PC-3 (cell line): Measurements from ENCODE around the gene BLTP2. TPM values are rescaled to one million over a fixed set of nuclear protein-coding genes. Genes with fewer than 3 reads are reported as not detected.
"Not testable (repeated sequence)": the region's sequence is repeated elsewhere in the genome, so short reads cannot be mapped to it uniquely, and the experiment has no call there.

Source experiments
- ATAC-seq: fragments of 200-7000 bp; cut with Tn5 transposase; 2 replicates; pipeline ENCODE4 v1.9.1; 2020; ENCODE audit warnings: mild to moderate bottlenecking, moderate library complexity
- BruUV-seq: library from RNA; stranded (reverse); fragments of 400-500 nt; replicated peaks from 2 replicates; lab custom pipeline; 2021; lab: Mats Ljungman, UMichigan
- CTCF ChIA-PET: fragments of 300-600 bp; sonication (Branson Sonifier 250); formaldehyde crosslinking; loops from one replicate; lab custom pipeline; 2022; ENCODE audit warnings: antibody characterized with exemption; lab: Charles Lee
- POLR2A ChIA-PET: fragments of 300-600 bp; sonication (Branson Sonifier 250); formaldehyde crosslinking; loops from one replicate; lab custom pipeline; 2022; ENCODE audit warnings: antibody characterized with exemption; ENCODE audit not compliant: unreplicated experiment; lab: Charles Lee
- DNase-seq: peaks from one replicate; pipeline ENCODE4 v3.0.0-alpha.2; 2015
- H2AFZ ChIP-seq: fragments of 300-600 bp; sonication (generic); 2 replicates; pipeline ENCODE4 v1.6.0; 2016; ENCODE audit warnings: antibody characterized with exemption, low read length
- H3F3A ChIP-seq: fragments of 300-600 bp; sonication (generic); one replicate; pipeline ENCODE4 v1.6.0; 2017; ENCODE audit warnings: antibody characterized with exemption, low read length, control low read depth, mild to moderate bottlenecking; ENCODE audit not compliant: unreplicated experiment
- H3K27ac ChIP-seq: fragments of 300-600 bp; sonication (generic); 2 replicates; pipeline ENCODE4 v1.5.1; 2016; ENCODE audit warnings: mild to moderate bottlenecking, low read length
- H3K27me3 ChIP-seq: fragments of 300-600 bp; sonication (generic); 2 replicates; pipeline ENCODE4 v1.6.1; 2016; ENCODE audit warnings: low read length, mixed read lengths
- H3K36me3 ChIP-seq: fragments of 300-600 bp; sonication (generic); 2 replicates; pipeline ENCODE4 v1.6.1; 2016; ENCODE audit warnings: low read depth, mixed run types, low read length, mixed read lengths
- H3K4me1 ChIP-seq: fragments of 300-600 bp; sonication (generic); 2 replicates; pipeline ENCODE4 v1.5.1; 2016; ENCODE audit warnings: low read length; ENCODE audit not compliant: insufficient read depth
- H3K4me2 ChIP-seq: fragments of 300-600 bp; sonication (generic); 2 replicates; pipeline ENCODE4 v1.6.0; 2016; ENCODE audit warnings: low read length
- H3K4me3 ChIP-seq: fragments of 300-600 bp; sonication (generic); 2 replicates; pipeline ENCODE4 v1.5.1; 2016; ENCODE audit warnings: mild to moderate bottlenecking, low read length, mixed read lengths
- H3K79me2 ChIP-seq: fragments of 300-600 bp; sonication (generic); 2 replicates; pipeline ENCODE4 v1.6.1; 2017; ENCODE audit warnings: low read length, mixed read lengths
- H3K9ac ChIP-seq: fragments of 300-600 bp; sonication (generic); 2 replicates; pipeline ENCODE4 v1.6.0; 2016; ENCODE audit warnings: mild to moderate bottlenecking, low read length
- H3K9me2 ChIP-seq: fragments of 300-600 bp; sonication (generic); replicated peaks from 2 replicates; pipeline ENCODE4 v1.6.1; 2016; ENCODE audit warnings: mixed run types, low read length, mixed read lengths
- H3K9me3 ChIP-seq: fragments of 300-600 bp; sonication (generic); 2 replicates; pipeline ENCODE4 v1.6.1; 2016; ENCODE audit warnings: low read length, mixed read lengths
- H4K20me1 ChIP-seq: fragments of 300-600 bp; sonication (generic); 2 replicates; pipeline ENCODE4 v1.6.1; 2016; ENCODE audit warnings: low read length, mixed read lengths
- EZH2 ChIP-seq: fragments of 300-600 bp; sonication (generic); IDR thresholded peaks from one replicate; pipeline ENCODE4 v1.6.1; 2017; ENCODE audit warnings: antibody characterized with exemption, mild to moderate bottlenecking, low read length; ENCODE audit not compliant: unreplicated experiment
- EZH2phosphoT487 ChIP-seq: fragments of 300-600 bp; sonication (generic); IDR thresholded peaks from 2 replicates; pipeline ENCODE4 v1.6.1; 2018; ENCODE audit warnings: mild to moderate bottlenecking, antibody characterized with exemption, low read length, borderline replicate concordance
- intact Hi-C: fragments of 100-400 bp; cut with micrococcal nuclease; formaldehyde crosslinking; loops from 2 replicates; pipeline ENCODE4 v1.9.0; 2023
- total RNA-seq: library from RNA; depleted of rRNA; stranded (reverse); fragments of >200 nt; gene quantifications from 2 replicates; pipeline ENCODE4 v1.2.3, GENCODE V29; 2014
- TF ChIP-seq, protein P1 (sequence below): fragments of 300-600 bp; sonication (generic); conservative IDR thresholded peaks from 2 replicates; pipeline ENCODE4 v1.5.1; 2017; ENCODE audit warnings: antibody characterized with exemption, low read depth, mild to moderate bottlenecking, low read length

The BLTP2 gene
- total RNA-seq, 1 experiment from 2014 or later, result 103 TPM

DNA sequence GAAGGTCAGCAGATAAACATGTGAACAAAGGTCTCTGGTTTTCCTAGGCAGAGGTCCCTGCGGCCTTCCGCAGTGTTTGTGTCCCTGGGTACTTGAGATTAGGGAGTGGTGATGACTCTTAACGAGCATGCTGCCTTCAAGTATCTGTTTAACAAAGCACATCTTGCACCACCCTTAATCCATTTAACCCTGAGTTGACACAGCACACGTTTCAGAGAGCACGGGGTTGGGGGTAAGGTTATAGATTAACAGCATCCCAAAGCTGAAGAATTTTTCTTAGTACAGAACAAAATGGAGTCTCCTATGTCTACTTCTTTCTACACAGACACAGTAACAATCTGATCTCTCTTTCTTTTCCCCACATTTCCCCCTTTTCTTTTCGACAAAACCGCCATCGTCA lies 13.4 kb upstream of the BLTP2 start:
- H3K27ac ChIP-seq, H3K4me1 ChIP-seq, H2AFZ ChIP-seq, H3K9me2 ChIP-seq, CTCF ChIA-PET, BruUV-seq, H3K4me3 ChIP-seq, H3K4me2 ChIP-seq, ATAC-seq, intact Hi-C loops, H3F3A ChIP-seq, H3K27me3 ChIP-seq, H4K20me1 ChIP-seq, H3K36me3 ChIP-seq, DNase-seq, H3K9me3 ChIP-seq, POLR2A ChIA-PET, H3K9ac ChIP-seq: not testable (repeated sequence)
- H3K79me2 ChIP-seq, result peaks cover 48% of the 10 kb centered on the region

DNA sequence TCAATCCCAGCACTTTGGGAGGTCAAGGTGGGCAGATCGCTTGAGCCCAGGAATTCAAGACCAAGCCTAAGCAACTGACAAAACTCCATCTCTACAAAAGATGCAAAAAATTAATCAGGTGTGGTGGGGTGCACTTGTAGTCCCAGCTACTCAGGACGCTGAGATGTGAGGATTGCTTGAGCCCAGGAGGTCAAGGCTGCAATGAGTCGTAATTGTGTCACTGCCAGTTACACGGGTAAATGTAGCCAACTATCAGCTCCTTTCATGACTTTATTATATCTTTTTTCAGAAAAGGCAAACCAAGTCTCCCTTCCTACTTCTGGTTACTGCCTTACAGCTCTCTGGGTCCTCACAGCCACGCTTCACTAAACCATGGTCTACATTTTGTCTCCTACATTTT lies 12.8 kb upstream of the BLTP2 start:
- BruUV-seq, result no TSS peak
- POLR2A ChIA-PET, result interaction anchor here (0.6 kb wide), 1 partner anchor 69 kb away, joined by 3 read pairs; no protein-coding TSS in a partner anchor
- no peak for TF ChIP-seq EZH2phosphoT487
- TF ChIP-seq EZH2, result no peak
- TF ChIP-seq, protein P1, sequence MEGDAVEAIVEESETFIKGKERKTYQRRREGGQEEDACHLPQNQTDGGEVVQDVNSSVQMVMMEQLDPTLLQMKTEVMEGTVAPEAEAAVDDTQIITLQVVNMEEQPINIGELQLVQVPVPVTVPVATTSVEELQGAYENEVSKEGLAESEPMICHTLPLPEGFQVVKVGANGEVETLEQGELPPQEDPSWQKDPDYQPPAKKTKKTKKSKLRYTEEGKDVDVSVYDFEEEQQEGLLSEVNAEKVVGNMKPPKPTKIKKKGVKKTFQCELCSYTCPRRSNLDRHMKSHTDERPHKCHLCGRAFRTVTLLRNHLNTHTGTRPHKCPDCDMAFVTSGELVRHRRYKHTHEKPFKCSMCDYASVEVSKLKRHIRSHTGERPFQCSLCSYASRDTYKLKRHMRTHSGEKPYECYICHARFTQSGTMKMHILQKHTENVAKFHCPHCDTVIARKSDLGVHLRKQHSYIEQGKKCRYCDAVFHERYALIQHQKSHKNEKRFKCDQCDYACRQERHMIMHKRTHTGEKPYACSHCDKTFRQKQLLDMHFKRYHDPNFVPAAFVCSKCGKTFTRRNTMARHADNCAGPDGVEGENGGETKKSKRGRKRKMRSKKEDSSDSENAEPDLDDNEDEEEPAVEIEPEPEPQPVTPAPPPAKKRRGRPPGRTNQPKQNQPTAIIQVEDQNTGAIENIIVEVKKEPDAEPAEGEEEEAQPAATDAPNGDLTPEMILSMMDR, result no peak
- Histone ChIP-seq H3K4me1 (peaks cover 6% of the 10 kb centered on the region), H3K4me3 (no peak overlapping the region), H3K9ac (no peak overlapping the region), H3K36me3 (no peaks in the 10 kb centered on the region), H3K9me3 (no peaks in the 10 kb centered on the region), H4K20me1 (no peaks in the 10 kb centered on the region), H3F3A (no peaks in the 10 kb centered on the region), H3K27me3 (no peaks in the 10 kb centered on the region), H3K4me2 (0 out of 2 replicates have a peak overlapping the region, but pooled peaks have one; percentile 13), H3K79me2 (peaks cover 42% of the 10 kb centered on the region), H3K9me2 (no peaks in the 10 kb centered on the region), H3K27ac (no peak overlapping the region), H2AFZ (no peak overlapping the region)
- ATAC-seq, result peak; percentile 61
- CTCF ChIA-PET, result no interaction called here
- peak; percentile 66 for DNase-seq
- intact Hi-C loops, result no loop called here

DNA sequence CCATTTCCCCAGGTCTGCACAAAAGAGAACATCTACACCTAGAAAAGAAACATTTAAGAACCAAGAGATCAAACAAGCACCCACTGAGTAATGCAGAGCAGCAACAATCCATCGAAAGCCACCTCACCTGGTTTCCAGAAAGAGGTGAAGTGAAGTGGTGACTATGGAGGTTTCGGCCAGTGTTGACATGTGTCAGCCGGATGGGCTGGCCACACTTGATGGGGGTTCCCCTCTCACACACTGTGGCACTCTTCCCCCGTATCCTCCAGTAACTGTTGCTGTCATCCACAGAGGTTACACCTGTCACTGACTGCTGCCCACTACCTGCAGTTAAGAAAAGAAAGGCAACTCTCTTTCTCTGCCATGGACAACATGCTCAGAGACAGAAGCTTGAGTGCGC lies 10.2 kb upstream of the BLTP2 start:
- Histone ChIP-seq H3K27ac (no peak overlapping the region), H3K36me3 (no peaks in the 10 kb centered on the region; the same call in 1 of the 2 replicates), H3K4me2 (no peak overlapping the region), H3K4me3 (no peak overlapping the region), H3F3A (no peaks in the 10 kb centered on the region), H3K4me1 (peaks cover 6% of the 10 kb centered on the region), H3K79me2 (peaks cover 16% of the 10 kb centered on the region), H3K27me3 (no peaks in the 10 kb centered on the region), H3K9me3 (no peaks in the 10 kb centered on the region), H2AFZ (no peak overlapping the region), H4K20me1 (no peaks in the 10 kb centered on the region), H3K9me2 (no peaks in the 10 kb centered on the region), H3K9ac (no peak overlapping the region)
- no TSS peak for BruUV-seq
- TF ChIP-seq, protein P1, result no peak
- TF ChIP-seq EZH2phosphoT487 (no peak), EZH2 (no peak)
- intact Hi-C loops, result no loop called here
- ChIA-PET POLR2A (interaction anchor here (0.6 kb wide), 1 partner anchor 580 kb away, joined by 4 read pairs; no protein-coding TSS in a partner anchor), CTCF (no interaction called here)
- ATAC-seq, result no peak
- DNase-seq, result no peak
